Renal cortical epithelial cell (primary cell): Measurements from ENCODE around the gene NKIRAS2. TPM values are rescaled to one million over a fixed set of nuclear protein-coding genes. Genes with fewer than 3 reads are reported as not detected.

Source experiments
- DNase-seq: peaks from one replicate; pipeline ENCODE4 v3.0.0-alpha.2; 2011; ENCODE audit warnings: low read depth
- total RNA-seq: library from RNA; depleted of rRNA; stranded (reverse); fragments of >200 nt; gene quantifications from 2 replicates; pipeline ENCODE4 v1.2.3, GENCODE V29; 2014

The NKIRAS2 gene
- total RNA-seq, 1 donor from 2014 or later, result 41.4 TPM

GRCh38 chr17:42026857-42027589 lies 7.1 kb downstream of the NKIRAS2 start:
- no peak for DNase-seq

- no peak for DNase-seq
Measured at GRCh38 chr17:42027590-42027889, 7.7 kb downstream of the NKIRAS2 start.

- no peak for DNase-seq
Measured at GRCh38 chr17:42027961-42028790, 8.3 kb downstream of the NKIRAS2 start.

- DNase-seq, result no peak
Measured at GRCh38 chr17:42028791-42029127, 8.9 kb downstream of the NKIRAS2 start.

DNA sequence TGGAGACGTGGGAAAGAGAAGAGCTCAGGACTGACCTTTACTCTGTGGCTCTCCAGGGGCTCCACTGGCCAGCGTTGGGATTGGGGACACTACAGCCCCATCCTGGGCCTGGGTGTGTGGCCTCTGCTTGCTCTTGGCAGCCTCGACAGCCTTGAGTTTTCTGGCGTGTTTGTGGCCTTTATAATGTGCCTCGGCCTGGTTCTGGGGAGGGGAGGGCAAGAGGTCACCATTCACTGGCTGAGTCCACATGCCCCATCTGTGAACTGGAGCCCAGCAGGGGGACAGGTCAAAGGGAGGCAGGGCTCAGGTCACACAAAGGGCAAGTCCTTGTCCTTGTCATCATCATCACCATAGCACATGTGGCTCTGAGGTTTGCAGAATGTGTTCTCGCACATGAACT lies 11.7 kb downstream of the NKIRAS2 start:
- DNase-seq, result no peak

DNA sequence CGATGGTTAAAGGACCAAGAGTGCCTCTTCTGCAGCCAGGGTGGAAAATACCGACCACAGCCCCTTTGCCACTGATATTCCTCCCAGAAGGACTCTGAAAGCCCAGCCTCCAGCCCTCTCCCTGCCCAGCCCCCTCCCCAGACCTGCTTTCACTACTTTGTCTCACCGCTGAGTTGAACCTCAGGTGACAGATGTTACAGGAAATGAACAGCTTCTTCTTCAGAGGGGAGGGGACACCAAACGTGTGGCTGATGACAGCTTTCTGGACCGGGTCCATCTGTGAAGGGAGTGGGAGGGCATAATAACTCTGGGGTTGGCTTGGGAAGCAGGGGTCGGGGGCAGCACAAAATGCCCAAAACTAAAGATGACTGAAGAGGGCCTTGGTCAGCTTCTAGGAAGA lies 14.2 kb downstream of the NKIRAS2 start:
- DNase-seq, result no peak

GRCh38 chr17:42038221-42038973 lies 18.5 kb downstream of the NKIRAS2 start:
- no peak for DNase-seq

- DNase-seq, result no peak
Measured at GRCh38 chr17:42039794-42040763, 20.2 kb downstream of the NKIRAS2 start.

DNA sequence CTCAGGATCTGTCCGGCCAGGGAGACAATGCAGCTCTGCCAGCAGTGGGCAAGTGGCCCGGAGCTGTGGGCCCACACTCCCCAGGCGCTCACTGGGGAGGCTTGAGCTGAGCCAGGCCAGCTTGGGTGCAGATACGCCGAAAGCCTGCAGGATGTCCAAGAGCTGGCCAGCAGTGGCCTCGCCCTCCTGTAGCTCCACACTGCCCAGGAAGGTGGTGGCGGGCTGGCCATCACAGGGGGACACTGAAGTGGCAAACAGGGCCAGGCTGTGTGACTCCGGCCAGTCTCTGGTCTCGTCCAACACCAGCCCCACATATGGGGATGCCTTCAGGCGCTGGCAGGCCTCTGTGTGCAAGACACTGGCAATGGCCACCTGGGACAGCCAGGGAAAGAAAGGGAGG lies 20.9 kb downstream of the NKIRAS2 start:
- DNase-seq, result no peak

GRCh38 chr17:42041619-42042018 lies 21.7 kb downstream of the NKIRAS2 start:
- no peak for DNase-seq

GRCh38 chr17:42042598-42043319 lies 22.9 kb downstream of the NKIRAS2 start:
- DNase-seq, result no peak

GRCh38 chr17:42045719-42046118 lies 25.8 kb downstream of the NKIRAS2 start:
- no peak for DNase-seq

DNA sequence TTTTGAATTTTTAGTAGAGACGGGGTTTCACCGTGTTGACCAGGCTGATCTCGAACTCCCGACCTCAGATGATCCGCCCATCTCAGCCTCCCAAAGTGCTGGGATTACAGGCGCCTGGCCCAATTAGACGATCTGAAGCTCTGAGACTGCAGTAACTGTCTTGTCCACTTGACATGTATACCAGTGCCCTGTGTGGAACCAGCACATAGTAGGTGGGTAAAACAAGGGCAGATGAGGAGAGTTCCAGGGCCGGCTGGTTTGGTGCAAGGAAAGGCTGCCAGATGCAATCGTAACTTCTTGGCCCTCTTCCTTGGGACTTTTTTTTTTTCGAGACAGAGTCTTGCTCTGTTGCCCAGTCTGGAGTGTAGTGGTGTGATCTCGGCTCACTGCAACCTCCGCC lies 27.5 kb downstream of the NKIRAS2 start:
- DNase-seq, result no peak

- peak; percentile 35 for DNase-seq
Measured at GRCh38 chr17:42049834-42050392, 30.0 kb downstream of the NKIRAS2 start.

DNA sequence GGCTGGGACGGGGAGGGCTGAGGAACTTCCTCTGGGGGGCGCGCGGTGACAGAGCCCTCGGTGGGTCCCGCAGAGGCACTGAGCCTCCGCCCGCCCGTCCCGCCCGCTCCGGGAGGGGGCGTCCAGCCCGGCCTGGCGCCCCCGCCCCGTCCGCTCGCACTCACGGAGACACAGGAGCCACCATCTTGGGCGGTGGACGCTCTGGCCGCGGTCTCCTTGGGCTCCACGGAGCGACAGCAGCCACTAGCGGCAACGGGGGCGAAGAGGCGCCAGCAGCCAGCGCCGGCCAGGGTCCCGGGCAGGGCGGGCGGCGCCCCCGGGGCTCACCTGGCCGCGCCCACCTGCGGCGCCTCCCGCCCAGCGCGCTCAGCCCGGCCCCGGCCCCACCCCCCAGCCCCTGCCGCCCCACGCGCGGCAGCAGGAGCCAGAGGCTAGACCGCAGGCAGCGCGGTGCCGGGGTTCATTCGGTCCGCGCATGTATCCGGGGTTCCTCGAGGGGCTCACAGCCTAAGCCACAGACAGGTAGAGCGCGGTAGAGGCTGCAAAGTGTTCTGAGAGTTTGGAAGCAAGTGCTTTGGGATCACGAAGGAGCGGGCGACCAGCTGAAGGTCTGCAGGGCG lies 30.6 kb downstream of the NKIRAS2 start, which contains the start of gene C17orf113:
C17orf113 (minus strand) TSS at position 209 of the 620 bp plus-strand sequence. CDS start 7,225 bp downstream, outside the sequence.
- DNase-seq, result no peak

GRCh38 chr17:42051013-42051400 lies 31.1 kb downstream of the NKIRAS2 start:
- DNase-seq, result no peak

DNA sequence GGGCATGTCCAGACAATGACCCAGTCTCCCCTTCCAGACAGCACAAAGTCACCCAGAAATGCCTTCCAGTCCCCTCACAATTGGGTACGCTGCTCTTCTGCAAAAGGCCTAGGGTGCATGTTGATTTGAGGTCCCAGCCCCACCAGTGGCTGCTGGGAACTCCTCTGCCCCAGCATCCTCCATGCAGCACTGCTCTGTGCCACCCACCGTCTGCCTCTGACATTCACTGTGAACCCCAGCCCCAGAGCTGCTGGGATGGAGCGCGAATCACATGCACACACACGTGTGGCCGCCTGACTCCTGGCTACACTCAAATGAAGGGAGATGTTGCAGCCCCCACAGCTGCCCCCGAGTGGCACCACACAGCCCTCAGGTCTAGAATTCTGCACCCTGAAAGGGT lies 31.8 kb downstream of the NKIRAS2 start:
- DNase-seq, result no peak

- DNase-seq, result no peak
Measured at GRCh38 chr17:42052346-42052877, 32.5 kb downstream of the NKIRAS2 start.

DNA sequence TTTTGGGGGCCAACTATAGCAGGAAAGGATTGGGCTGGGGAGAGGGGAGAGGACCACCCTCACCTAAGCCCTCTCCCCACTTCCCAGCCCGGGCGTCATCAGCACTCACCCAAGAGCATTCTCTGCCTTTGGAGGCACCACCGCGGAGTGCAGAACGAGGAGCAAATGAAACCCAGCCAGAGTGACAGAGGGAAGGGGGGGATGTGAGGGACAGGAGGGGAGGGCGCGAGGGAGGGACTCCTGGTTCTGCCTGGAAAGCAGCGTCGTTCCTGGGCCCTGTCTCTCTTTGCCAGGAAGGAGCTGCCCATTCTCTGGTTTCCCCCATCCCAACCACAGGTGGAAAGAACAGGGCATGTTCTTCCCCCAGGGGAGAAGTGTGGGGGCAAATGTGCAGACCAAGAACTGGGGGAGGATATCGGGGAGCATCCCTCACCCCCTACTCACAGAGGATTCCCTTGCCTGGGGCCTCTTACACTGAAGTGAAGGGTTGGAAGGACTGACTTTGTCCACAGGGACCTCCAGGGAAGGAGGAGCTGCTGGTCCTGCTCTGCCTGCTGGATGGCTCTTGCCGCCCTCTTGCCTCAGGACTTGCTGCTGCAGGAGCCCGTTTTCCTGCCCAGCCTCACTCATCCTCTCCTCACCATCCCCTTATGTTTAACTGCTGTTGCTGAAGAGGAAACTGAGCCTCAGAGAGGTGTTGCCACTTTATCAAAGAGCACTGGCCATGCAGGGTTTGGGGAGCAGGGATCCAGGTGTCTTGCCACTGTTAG lies 34.0 kb downstream of the NKIRAS2 start:
- DNase-seq, result no peak
